GM23338 (cell line): Measurements from ENCODE around the gene MPHOSPH8. TPM values are rescaled to one million over a fixed set of nuclear protein-coding genes. Genes with fewer than 3 reads are reported as not detected.

Source experiments
- ATAC-seq: fragments of 200-7000 bp; cut with Tn5 transposase; 3 replicates; pipeline ENCODE4 v1.9.1; 2020
- DNase-seq: peaks from one replicate; pipeline ENCODE4 v3.0.0-alpha.2; 2015; ENCODE audit warnings: low spot score
- H2AFZ ChIP-seq: fragments of 200-600 bp; sonication (generic); 2 replicates; pipeline ENCODE4 v1.8.0; 2016; ENCODE audit warnings: antibody characterized with exemption, mild to moderate bottlenecking, moderate library complexity
- H3F3A ChIP-seq: fragments of 200-600 bp; sonication (generic); replicated peaks from 2 replicates; pipeline ENCODE4 v1.8.0; 2017; ENCODE audit warnings: antibody characterized with exemption, mixed run types, low read depth
- H3K27ac ChIP-seq: fragments of 200-600 bp; sonication (generic); 2 replicates; pipeline ENCODE4 v1.6.1; 2016; ENCODE audit warnings: low read depth
- H3K27me3 ChIP-seq: fragments of 200-600 bp; sonication (generic); 2 replicates; pipeline ENCODE4 v1.8.0; 2016; ENCODE audit warnings: mild to moderate bottlenecking, mixed run types, moderate library complexity; ENCODE audit not compliant: insufficient read depth
- H3K36me3 ChIP-seq: fragments of 200-600 bp; sonication (generic); 2 replicates; pipeline ENCODE4 v1.8.0; 2016; ENCODE audit warnings: mild to moderate bottlenecking; ENCODE audit not compliant: insufficient read depth
- H3K4me1 ChIP-seq: fragments of 200-600 bp; sonication (generic); 2 replicates; pipeline ENCODE4 v1.8.0; 2016; ENCODE audit warnings: mild to moderate bottlenecking, moderate library complexity; ENCODE audit not compliant: insufficient read depth
- H3K4me2 ChIP-seq: fragments of 200-600 bp; sonication (generic); 2 replicates; pipeline ENCODE4 v1.7.1; 2017; ENCODE audit warnings: mixed run types
- H3K4me3 ChIP-seq: fragments of 200-600 bp; sonication (generic); 2 replicates; pipeline ENCODE4 v1.6.1; 2016; ENCODE audit warnings: mixed run types
- H3K79me2 ChIP-seq: fragments of 200-600 bp; sonication (generic); replicated peaks from 2 replicates; pipeline ENCODE4 v1.8.0; 2017; ENCODE audit warnings: mild to moderate bottlenecking; ENCODE audit not compliant: insufficient read depth
- H3K9me2 ChIP-seq: fragments of 200-600 bp; sonication (generic); 2 replicates; pipeline ENCODE4 v1.8.0; 2017; ENCODE audit not compliant: insufficient read depth
- H4K20me1 ChIP-seq: fragments of 200-600 bp; sonication (generic); replicated peaks from 2 replicates; pipeline ENCODE4 v1.8.0; 2017; ENCODE audit warnings: mild to moderate bottlenecking; ENCODE audit not compliant: insufficient read depth
- H3K27ac Mint-ChIP-seq: 2 replicates; pipeline ENCODE4 v1.8.0; 2020; ENCODE audit warnings: inconsistent platforms, mild to moderate bottlenecking, moderate library complexity, mixed read lengths
- H3K27me3 Mint-ChIP-seq: 3 replicates; pipeline ENCODE4 v1.8.0; 2022; ENCODE audit warnings: low read depth, mild to moderate bottlenecking, moderate library complexity, mixed read lengths, inconsistent platforms; ENCODE audit not compliant: insufficient read depth, poor library complexity
- H3K36me3 Mint-ChIP-seq: 3 replicates; pipeline ENCODE4 v1.8.0; 2021; ENCODE audit warnings: low read depth, mild to moderate bottlenecking, inconsistent platforms, moderate library complexity, mixed read lengths
- H3K4me1 Mint-ChIP-seq: 3 replicates; pipeline ENCODE4 v1.8.0; 2020; ENCODE audit warnings: mild to moderate bottlenecking, inconsistent platforms, mixed read lengths
- H3K4me3 Mint-ChIP-seq: 3 replicates; pipeline ENCODE4 v1.8.0; 2021; ENCODE audit warnings: moderate library complexity, mild to moderate bottlenecking, inconsistent platforms, mixed read lengths
- H3K9me3 Mint-ChIP-seq: 3 replicates; pipeline ENCODE4 v1.8.0; 2020; ENCODE audit warnings: moderate library complexity, mild to moderate bottlenecking, inconsistent platforms, mixed read lengths
- CTCF ChIP-seq, 2 experiments: fragments of 200-600 bp in 1 of 2; sonication (generic) in 1 of 2; conservative IDR thresholded peaks; 2 replicates each; pipeline versions ENCODE4 v1.5.1 to v1.6.1; 2016 to 2017; ENCODE audit warnings: antibody characterized with exemption in 2 of 2, low read depth in 2 of 2, mild to moderate bottlenecking in 2 of 2, moderate library complexity in 1 of 2
- EZH2 ChIP-seq: fragments of 200-600 bp; sonication (generic); IDR thresholded peaks from one replicate; pipeline ENCODE4 v1.8.0; 2017; ENCODE audit warnings: antibody characterized with exemption, mild to moderate bottlenecking, low read depth; ENCODE audit not compliant: unreplicated experiment
- JUNB ChIP-seq: IDR thresholded peaks from one replicate; pipeline ENCODE4 v1.6.1; 2016; ENCODE audit warnings: antibody characterized with exemption; ENCODE audit not compliant: unreplicated experiment
- ZNF114 ChIP-seq: fragments of 250-450 bp; sonication (Bioruptor Pico); IDR thresholded peaks from 2 replicates; pipeline ENCODE4 v1.5.0; 2020; ENCODE audit warnings: mild to moderate bottlenecking, moderate library complexity
- polyA plus RNA-seq: library from polyadenylated mRNA; unstranded; fragments of >200 nt; fragmentation: Nextera tagmentation; extraction: Ambion mirVana; gene quantifications from 2 replicates; pipeline ENCODE4 v1.2.1, GENCODE V29; 2016
- total RNA-seq: library from RNA; depleted of rRNA; stranded (reverse); fragments of >200 nt; shearing (Covaris generic); gene quantifications from 2 replicates; pipeline ENCODE4 v1.2.3, GENCODE V29; 2014; rRNA removed

MPHOSPH8 gene
- total and polyA plus RNA-seq, 2 experiments from 2014 or later: 15.6 to 31.9 TPM

DNA sequence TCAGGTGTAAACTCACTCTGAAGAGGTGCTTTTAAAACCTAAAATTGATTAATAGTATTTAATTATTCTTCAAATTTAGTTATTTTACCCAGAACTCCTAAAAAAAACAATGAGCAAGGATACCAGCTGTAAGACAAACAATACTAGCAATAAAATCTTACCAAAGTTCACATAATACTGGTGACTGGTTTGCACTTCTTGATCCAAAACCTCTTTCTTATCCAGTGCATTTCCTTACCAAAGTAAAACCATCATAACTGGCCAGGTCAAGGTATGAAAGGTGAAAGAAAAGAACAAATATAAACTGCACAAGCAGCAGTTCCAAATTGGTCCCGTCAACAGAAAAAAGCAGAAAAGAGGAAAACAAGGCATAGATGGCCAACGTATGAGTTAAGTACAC is 86.6 kb downstream of the MPHOSPH8 start:
- Mint-ChIP-seq H3K27me3 (peaks cover 2% of the 10 kb centered on the region), H3K27ac (no peak overlapping the region), H3K4me1 (no peaks in the 10 kb centered on the region; the same call in 2 of the 3 replicates), H3K9me3 (no peaks in the 10 kb centered on the region), H3K4me3 (no peak overlapping the region), H3K36me3 (peaks cover 23% of the 10 kb centered on the region)
- ATAC-seq: no peak
- H3K36me3 ChIP-seq: no peaks in the 10 kb centered on the region
- H3K9me2 ChIP-seq: no peaks in the 10 kb centered on the region
- no peak overlapping the region for H3K4me2 ChIP-seq
- no peak overlapping the region for H3K4me3 ChIP-seq
- TF ChIP-seq JUNB: no peak
- TF ChIP-seq ZNF114 (CRISPR knock-in tag): no peak
- TF ChIP-seq CTCF (conservative IDR thresholded peaks at IDR 0.05; ENCODE audit: low read depth in 2 of 2): no peak
- TF ChIP-seq EZH2: no peak
- no peaks in the 10 kb centered on the region for H3F3A ChIP-seq
- H2AFZ ChIP-seq: no peak overlapping the region
- H3K27ac ChIP-seq: no peak overlapping the region
- no peaks in the 10 kb centered on the region for H3K27me3 ChIP-seq
- no peak for DNase-seq
- peaks cover 7% of the 10 kb centered on the region; the same call in 1 of the 2 replicates for H4K20me1 ChIP-seq
- peaks cover 63% of the 10 kb centered on the region for H3K79me2 ChIP-seq
- no peaks in the 10 kb centered on the region for H3K4me1 ChIP-seq

Other genes with a start within 250 kb of the MPHOSPH8 start
- not detected in 2 replicates for gene TPTE2, start 72.1 kb upstream of the MPHOSPH8 start, total RNA-seq
- gene TPTE2, start 72.1 kb upstream of the MPHOSPH8 start, polyA plus RNA-seq: not detected in 2 replicates
- gene PSPC1, start 149.3 kb downstream of the MPHOSPH8 start, total RNA-seq: 71.6 and 80.2 TPM in 2 replicates
- gene PSPC1, start 149.3 kb downstream of the MPHOSPH8 start, polyA plus RNA-seq: 38.2 and 38.3 TPM in 2 replicates
- gene ZMYM5, start 230.0 kb downstream of the MPHOSPH8 start, total RNA-seq: 9.4 and 11.2 TPM in 2 replicates
- gene ZMYM5, start 230.0 kb downstream of the MPHOSPH8 start, polyA plus RNA-seq: 13.5 and 17.2 TPM in 2 replicates